ENCODE results near the gene KLHL36.
A peak's percentile ranks its signal among the peaks of the same experiment; 100 is the strongest.

Gene KLHL36

GRCh38 chr16:84633622-84634021 is 14.7 kb upstream of the KLHL36 start:
- TF ChIP-seq, protein P1, sequence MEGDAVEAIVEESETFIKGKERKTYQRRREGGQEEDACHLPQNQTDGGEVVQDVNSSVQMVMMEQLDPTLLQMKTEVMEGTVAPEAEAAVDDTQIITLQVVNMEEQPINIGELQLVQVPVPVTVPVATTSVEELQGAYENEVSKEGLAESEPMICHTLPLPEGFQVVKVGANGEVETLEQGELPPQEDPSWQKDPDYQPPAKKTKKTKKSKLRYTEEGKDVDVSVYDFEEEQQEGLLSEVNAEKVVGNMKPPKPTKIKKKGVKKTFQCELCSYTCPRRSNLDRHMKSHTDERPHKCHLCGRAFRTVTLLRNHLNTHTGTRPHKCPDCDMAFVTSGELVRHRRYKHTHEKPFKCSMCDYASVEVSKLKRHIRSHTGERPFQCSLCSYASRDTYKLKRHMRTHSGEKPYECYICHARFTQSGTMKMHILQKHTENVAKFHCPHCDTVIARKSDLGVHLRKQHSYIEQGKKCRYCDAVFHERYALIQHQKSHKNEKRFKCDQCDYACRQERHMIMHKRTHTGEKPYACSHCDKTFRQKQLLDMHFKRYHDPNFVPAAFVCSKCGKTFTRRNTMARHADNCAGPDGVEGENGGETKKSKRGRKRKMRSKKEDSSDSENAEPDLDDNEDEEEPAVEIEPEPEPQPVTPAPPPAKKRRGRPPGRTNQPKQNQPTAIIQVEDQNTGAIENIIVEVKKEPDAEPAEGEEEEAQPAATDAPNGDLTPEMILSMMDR (IDR thresholded peaks at IDR 0.05; ENCODE audit: low read depth, low read length), result no peak
- DNase-seq (ENCODE audit: low read depth in 2 of 2), result peak; percentile 67 to 69
- H3K4me3 ChIP-seq (replicated peaks in 1 of 2; ENCODE audit: low read depth in 2 of 2, low read length in 2 of 2), result no peak overlapping the region

DNA sequence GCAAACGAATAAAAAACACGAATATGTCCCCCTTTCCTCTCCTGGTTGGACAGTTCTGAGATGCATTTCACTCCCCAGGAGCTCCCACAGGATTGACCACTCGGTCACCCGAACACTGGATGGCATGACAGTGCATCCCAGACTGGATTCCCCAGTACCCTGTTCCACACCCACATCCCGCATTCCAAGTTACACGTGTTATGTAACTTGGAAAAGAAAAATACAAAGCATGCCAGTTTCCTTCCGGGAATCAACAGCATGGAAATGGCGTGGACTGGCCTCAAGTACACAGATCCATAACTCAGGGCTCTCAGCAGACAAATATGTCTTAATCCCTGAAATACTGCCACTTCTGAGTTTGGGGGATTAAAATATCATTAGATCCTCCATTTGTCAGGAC is 12.6 kb upstream of the KLHL36 start:
- TF ChIP-seq, protein P1 (IDR thresholded peaks at IDR 0.05; ENCODE audit: low read depth, low read length), result no peak
- H3K4me3 ChIP-seq (replicated peaks in 1 of 2; ENCODE audit: low read depth in 2 of 2, low read length in 2 of 2), result no peak overlapping the region
- DNase-seq (ENCODE audit: low read depth in 2 of 2), result no peak

DNA sequence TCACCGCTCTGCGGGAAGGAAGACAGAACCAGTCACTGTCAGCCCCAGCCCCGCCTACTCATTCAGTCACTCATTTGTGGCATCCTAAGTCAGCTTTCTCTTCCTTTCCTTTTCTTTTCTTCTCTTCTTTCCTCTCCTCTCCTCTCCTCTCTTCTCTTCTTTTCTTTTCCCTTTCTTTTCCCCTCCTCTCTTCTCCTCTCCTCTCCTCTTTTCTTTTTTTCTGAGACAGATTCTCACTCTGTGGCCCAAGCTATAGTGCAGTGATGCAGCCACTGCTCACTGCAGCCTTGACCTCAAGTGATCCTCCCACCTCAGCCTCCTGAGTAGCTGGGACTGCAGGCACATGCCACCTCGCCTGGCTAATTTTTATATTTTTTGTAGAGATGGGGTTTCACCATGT is 10.6 kb upstream of the KLHL36 start:
- TF ChIP-seq, protein P1 (IDR thresholded peaks at IDR 0.05; ENCODE audit: low read depth, low read length), result no peak
- DNase-seq (ENCODE audit: low read depth in 2 of 2), result no peak
- no peak overlapping the region for H3K4me3 ChIP-seq (replicated peaks in 1 of 2; ENCODE audit: low read depth in 2 of 2, low read length in 2 of 2)

DNA sequence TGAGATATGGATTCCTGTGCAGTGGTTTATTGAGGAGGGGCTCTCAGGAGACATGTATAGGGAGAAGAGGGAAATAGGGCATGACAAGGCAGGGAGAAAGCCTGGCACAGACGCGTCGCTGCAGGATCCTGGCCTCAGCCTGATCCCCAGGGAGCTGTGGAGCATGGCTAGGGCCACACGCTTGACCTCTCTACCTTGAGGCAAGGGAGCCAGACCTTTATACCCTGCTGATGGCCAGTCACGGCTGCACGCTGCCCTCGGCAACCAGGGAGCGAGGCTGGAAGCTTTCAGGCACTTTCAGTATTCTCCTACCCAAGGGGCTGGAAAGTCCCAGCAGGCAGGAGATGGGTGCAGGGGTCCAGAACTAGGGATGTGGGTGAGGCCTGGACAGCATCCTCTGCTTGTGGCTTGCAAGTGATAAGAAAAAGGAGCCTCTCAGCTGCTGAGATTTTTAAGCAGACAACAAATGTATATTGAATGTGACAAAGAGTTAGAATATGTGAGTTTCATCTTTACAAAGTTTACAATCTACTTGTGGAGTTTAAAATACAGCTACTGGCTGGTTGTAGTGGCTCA is 10.0 kb upstream of the KLHL36 start:
- DNase-seq (ENCODE audit: low read depth in 2 of 2), result no peak
- TF ChIP-seq, protein P1 (IDR thresholded peaks at IDR 0.05; ENCODE audit: low read depth, low read length), result no peak
- H3K4me3 ChIP-seq (replicated peaks in 1 of 2; ENCODE audit: low read depth in 2 of 2, low read length in 2 of 2), result no peak overlapping the region

GRCh38 chr16:84640145-84640544 is 8.2 kb upstream of the KLHL36 start:
- no peak for DNase-seq (ENCODE audit: low read depth in 2 of 2)
- no peak overlapping the region for H3K4me3 ChIP-seq (replicated peaks in 1 of 2; ENCODE audit: low read depth in 2 of 2, low read length in 2 of 2)
- TF ChIP-seq, protein P1 (IDR thresholded peaks at IDR 0.05; ENCODE audit: low read depth, low read length), result no peak

- no peak for DNase-seq (ENCODE audit: low read depth in 2 of 2)
- H3K4me3 ChIP-seq (replicated peaks in 1 of 2; ENCODE audit: low read depth in 2 of 2, low read length in 2 of 2), result no peak overlapping the region
- TF ChIP-seq, protein P1 (IDR thresholded peaks at IDR 0.05; ENCODE audit: low read depth, low read length), result no peak
Observed at GRCh38 chr16:84641643-84642358, 6.5 kb upstream of the KLHL36 start.

Measured in cardiac fibroblast (primary cell).